Glutamatergic neuron (in vitro differentiated cells): ENCODE data around the gene ANP32B. TPM values are rescaled to one million over a fixed set of nuclear protein-coding genes. Genes with fewer than 3 reads are reported as not detected.

Source experiments
- DNase-seq: peaks from one replicate; pipeline ENCODE4 v3.0.0; 2022
- H3K27ac Mint-ChIP-seq: one replicate; pipeline ENCODE4 v1.8.0; 2020; ENCODE audit warnings: mild to moderate bottlenecking, mixed read lengths, inconsistent platforms; ENCODE audit not compliant: unreplicated experiment
- H3K27me3 Mint-ChIP-seq: one replicate; pipeline ENCODE4 v1.8.0; 2020; ENCODE audit warnings: mild to moderate bottlenecking, moderate library complexity, mixed read lengths, inconsistent platforms; ENCODE audit not compliant: unreplicated experiment
- H3K36me3 Mint-ChIP-seq: one replicate; pipeline ENCODE4 v1.8.0; 2020; ENCODE audit warnings: mild to moderate bottlenecking, mixed read lengths, inconsistent platforms; ENCODE audit not compliant: unreplicated experiment
- H3K4me1 Mint-ChIP-seq: one replicate; pipeline ENCODE4 v1.8.0; 2020; ENCODE audit warnings: mild to moderate bottlenecking, low read depth, mixed read lengths, inconsistent platforms; ENCODE audit not compliant: unreplicated experiment
- H3K4me3 Mint-ChIP-seq: one replicate; pipeline ENCODE4 v1.8.0; 2020; ENCODE audit warnings: mild to moderate bottlenecking, mixed read lengths, inconsistent platforms; ENCODE audit not compliant: unreplicated experiment
- H3K9me3 Mint-ChIP-seq: one replicate; pipeline ENCODE4 v1.8.0; 2020; ENCODE audit warnings: mild to moderate bottlenecking, moderate library complexity, mixed read lengths, inconsistent platforms; ENCODE audit not compliant: unreplicated experiment
- CTCF ChIP-seq: fragments of 200-600 bp; sonication (generic); IDR thresholded peaks from one replicate; pipeline ENCODE4 v1.5.0; 2021; ENCODE audit not compliant: partially characterized antibody, unreplicated experiment
- total RNA-seq: library from RNA; stranded (reverse); fragmentation: NEBNext Ultra II Directional; extraction: Animal tissue kit (Norgen Biotek cat#: 25700); gene quantifications from one replicate; pipeline ENCODE4 v1.2.1, GENCODE V29; 2021; ENCODE audit not compliant: unreplicated experiment

The ANP32B gene
- total RNA-seq, 1 donor from 2014 or later = 108 TPM

- DNase-seq = no peak
- H3K27ac Mint-ChIP-seq = no peak overlapping the region
- H3K4me3 Mint-ChIP-seq = no peak overlapping the region
- no peaks in the 10 kb centered on the region for H3K36me3 Mint-ChIP-seq
- H3K9me3 Mint-ChIP-seq = no peaks in the 10 kb centered on the region
- H3K27me3 Mint-ChIP-seq = peaks cover 3% of the 10 kb centered on the region
- TF ChIP-seq CTCF = no peak
- no peaks in the 10 kb centered on the region for H3K4me1 Mint-ChIP-seq
Observed at GRCh38 chr9:98031935-98032334, 48.8 kb downstream of the ANP32B start.

- TF ChIP-seq CTCF = peak; percentile 90
- Mint-ChIP-seq H3K27ac (no peak overlapping the region), H3K27me3 (peaks cover 5% of the 10 kb centered on the region), H3K4me3 (no peak overlapping the region), H3K4me1 (no peaks in the 10 kb centered on the region), H3K36me3 (no peaks in the 10 kb centered on the region), H3K9me3 (no peaks in the 10 kb centered on the region)
- peak; percentile 90 for DNase-seq
Observed at GRCh38 chr9:98034593-98035546, 51.7 kb downstream of the ANP32B start.

GRCh38 chr9:98037357-98037756, 54.2 kb downstream of the ANP32B start:
- Mint-ChIP-seq H3K27me3 (peaks cover 8% of the 10 kb centered on the region), H3K4me3 (no peak overlapping the region), H3K27ac (no peak overlapping the region), H3K4me1 (no peaks in the 10 kb centered on the region), H3K9me3 (no peaks in the 10 kb centered on the region), H3K36me3 (no peaks in the 10 kb centered on the region)
- no peak for TF ChIP-seq CTCF
- no peak for DNase-seq

- Mint-ChIP-seq H3K4me3 (no peak overlapping the region), H3K9me3 (no peaks in the 10 kb centered on the region), H3K27ac (no peak overlapping the region), H3K27me3 (peaks cover 6% of the 10 kb centered on the region), H3K36me3 (no peaks in the 10 kb centered on the region), H3K4me1 (no peaks in the 10 kb centered on the region)
- no peak for TF ChIP-seq CTCF
- no peak for DNase-seq
Observed at GRCh38 chr9:98038958-98039357, 55.8 kb downstream of the ANP32B start.

- TF ChIP-seq CTCF = no peak
- H3K9me3 Mint-ChIP-seq = no peaks in the 10 kb centered on the region
- no peaks in the 10 kb centered on the region for H3K4me1 Mint-ChIP-seq
- DNase-seq = no peak
- H3K4me3 Mint-ChIP-seq = no peak overlapping the region
- no peak overlapping the region for H3K27ac Mint-ChIP-seq
- H3K36me3 Mint-ChIP-seq = no peaks in the 10 kb centered on the region
- peaks cover 4% of the 10 kb centered on the region for H3K27me3 Mint-ChIP-seq
Observed at GRCh38 chr9:98039607-98040017, 56.5 kb downstream of the ANP32B start.
